Uterus (tissue), 4 donors: ENCODE measurements around the gene WNT8A. TPM values are rescaled to one million over a fixed set of nuclear protein-coding genes. Genes with fewer than 3 reads are reported as not detected.
"Not testable (repeated sequence)": the region's sequence is repeated elsewhere in the genome, so short reads cannot be mapped to it uniquely, and the experiment has no call there.

Source experiments
- DNase-seq, 2 donors: peaks; one replicate each; pipeline ENCODE4 v3.0.0-alpha.2; 2019 to 2020
- H3K27ac ChIP-seq, 2 donors: fragments of 200-600 bp; sonication (generic); 1 replicate in 1 of 2; 2 replicates in 1 of 2; pipeline ENCODE4 v1.5.1; 2016 to 2018
- H3K27me3 ChIP-seq, 2 donors: fragments of 200-600 bp; sonication (generic); one replicate each; pipeline ENCODE4 v1.5.1; 2018 to 2019; ENCODE audit warnings: control low read depth in 1 of 2
- H3K36me3 ChIP-seq, 2 donors: fragments of 200-600 bp; sonication (generic); one replicate each; pipeline ENCODE4 v1.5.1; 2019; ENCODE audit warnings: control low read depth in 1 of 2
- H3K4me1 ChIP-seq, 2 donors: fragments of 200-600 bp; sonication (generic); one replicate each; pipeline ENCODE4 v1.5.1; 2018 to 2019; ENCODE audit warnings: control low read depth in 1 of 2
- H3K4me3 ChIP-seq, 2 donors: fragments of 200-600 bp; sonication (generic); 1 replicate in 1 of 2; 2 replicates in 1 of 2; pipeline ENCODE4 v1.5.1; 2018 to 2019; ENCODE audit warnings: mild to moderate bottlenecking in 1 of 2
- H3K9me3 ChIP-seq, 2 donors: fragments of 200-600 bp; sonication (generic); one replicate each; pipeline ENCODE4 v1.5.1; 2019; ENCODE audit warnings: control low read depth in 1 of 2
- CTCF ChIP-seq, 4 experiments: fragments of 200-600 bp in 2 of 4; fragments of 450-650 bp in 2 of 4; sonication (generic) in 2 of 4; IDR thresholded peaks; one replicate each; pipeline ENCODE4 v1.5.1; 2016 to 2019; ENCODE audit warnings: antibody characterized with exemption in 4 of 4, mild to moderate bottlenecking in 2 of 4, moderate library complexity in 1 of 4
- POLR2A ChIP-seq, 2 donors: fragments of 450-650 bp; IDR thresholded peaks; one replicate each; pipeline ENCODE4 v1.6.1; 2016; ENCODE audit warnings: antibody characterized with exemption in 2 of 2, mild to moderate bottlenecking in 1 of 2, moderate library complexity in 1 of 2
- intact Hi-C: fragments of 100-400 bp; cut with DNase I; formaldehyde crosslinking; loops from one replicate; pipeline ENCODE4 v1.15.1; 2023; ENCODE audit warnings: low total_unique reads
- total RNA-seq, 4 donors: library from RNA; depleted of rRNA in 3 of 4; stranded (reverse); fragments of >200 nt in 3 of 4; gene quantifications; one replicate each; pipeline versions ENCODE4 v1.1.0 to v1.2.4, GENCODE V29; 2014 to 2023
- donor health status: DM: yes; HTN: yes; CAD: no.

Gene WNT8A
- total RNA-seq, 4 donors from 2014 or later: not detected

GRCh38 chr5:138054847-138055558 lies 28.8 kb upstream of the WNT8A start:
- no peaks in the 10 kb centered on the region for H3K4me1 ChIP-seq
- H3K9me3 ChIP-seq: no peaks in the 10 kb centered on the region
- intact Hi-C loops: no loop called here
- TF ChIP-seq CTCF (IDR thresholded peaks at IDR 0.05) (no peak), POLR2A (IDR thresholded peaks at IDR 0.05) (no peak)
- no peak overlapping the region for H3K27ac ChIP-seq
- no peaks in the 10 kb centered on the region for H3K27me3 ChIP-seq
- no peak overlapping the region for H3K4me3 ChIP-seq
- no peaks in the 10 kb centered on the region for H3K36me3 ChIP-seq
- no peak for DNase-seq

- no peak overlapping the region for H3K4me3 ChIP-seq
- no peak for TF ChIP-seq POLR2A (IDR thresholded peaks at IDR 0.05)
- TF ChIP-seq CTCF (IDR thresholded peaks at IDR 0.05): no peak
- no peak overlapping the region for H3K27ac ChIP-seq
- intact Hi-C loops: no loop called here
- no peak for DNase-seq
- H3K4me1 ChIP-seq: no peaks in the 10 kb centered on the region
- no peaks in the 10 kb centered on the region for H3K27me3 ChIP-seq
- H3K36me3 ChIP-seq: no peaks in the 10 kb centered on the region
- no peaks in the 10 kb centered on the region for H3K9me3 ChIP-seq
Measured at GRCh38 chr5:138064526-138064925, 19.3 kb upstream of the WNT8A start.

- TF ChIP-seq POLR2A (IDR thresholded peaks at IDR 0.05) (no peak), CTCF (IDR thresholded peaks at IDR 0.05) (no peak)
- H3K36me3 ChIP-seq: no peaks in the 10 kb centered on the region
- DNase-seq: no peak
- no peak overlapping the region for H3K4me3 ChIP-seq
- no peaks in the 10 kb centered on the region for H3K9me3 ChIP-seq
- H3K4me1 ChIP-seq: no peaks in the 10 kb centered on the region
- no peak overlapping the region for H3K27ac ChIP-seq
- no peaks in the 10 kb centered on the region for H3K27me3 ChIP-seq
- intact Hi-C loops: no loop called here
Measured at GRCh38 chr5:138065102-138065501, 18.7 kb upstream of the WNT8A start.

GRCh38 chr5:138067945-138068344 lies 15.9 kb upstream of the WNT8A start:
- Histone ChIP-seq H3K9me3 (no peaks in the 10 kb centered on the region), H3K4me1 (no peaks in the 10 kb centered on the region), H3K36me3 (no peaks in the 10 kb centered on the region), H3K27ac (no peak overlapping the region), H3K27me3 (no peaks in the 10 kb centered on the region), H3K4me3 (no peak overlapping the region)
- DNase-seq: no peak
- intact Hi-C loops: no loop called here
- TF ChIP-seq POLR2A (IDR thresholded peaks at IDR 0.05): no peak
- TF ChIP-seq CTCF (IDR thresholded peaks at IDR 0.05): no peak

GRCh38 chr5:138068742-138069600 lies 14.9 kb upstream of the WNT8A start:
- Histone ChIP-seq H3K4me3 (no peak overlapping the region), H3K36me3 (no peaks in the 10 kb centered on the region), H3K9me3 (no peaks in the 10 kb centered on the region), H3K27me3 (no peaks in the 10 kb centered on the region), H3K27ac (no peak overlapping the region), H3K4me1 (no peaks in the 10 kb centered on the region)
- peak; percentile 48 to 51 for DNase-seq
- no peak for TF ChIP-seq POLR2A (IDR thresholded peaks at IDR 0.05)
- TF ChIP-seq CTCF (IDR thresholded peaks at IDR 0.05): peak; percentile 48 to 58 (median 53)
- intact Hi-C loops: no loop called here

- H3K27ac ChIP-seq, H3K27me3 ChIP-seq, H3K9me3 ChIP-seq, H3K36me3 ChIP-seq, intact Hi-C loops, DNase-seq, H3K4me1 ChIP-seq, H3K4me3 ChIP-seq: not testable (repeated sequence)
Measured at GRCh38 chr5:138070026-138070425, 13.8 kb upstream of the WNT8A start.
